ENCODE data around the gene SLAMF9. TPM values are rescaled to one million over a fixed set of nuclear protein-coding genes. Genes with fewer than 3 reads are reported as not detected.

Gene SLAMF9
- not detected in 2 replicates for total RNA-seq
- not detected for polyA plus RNA-seq (2012)

DNA sequence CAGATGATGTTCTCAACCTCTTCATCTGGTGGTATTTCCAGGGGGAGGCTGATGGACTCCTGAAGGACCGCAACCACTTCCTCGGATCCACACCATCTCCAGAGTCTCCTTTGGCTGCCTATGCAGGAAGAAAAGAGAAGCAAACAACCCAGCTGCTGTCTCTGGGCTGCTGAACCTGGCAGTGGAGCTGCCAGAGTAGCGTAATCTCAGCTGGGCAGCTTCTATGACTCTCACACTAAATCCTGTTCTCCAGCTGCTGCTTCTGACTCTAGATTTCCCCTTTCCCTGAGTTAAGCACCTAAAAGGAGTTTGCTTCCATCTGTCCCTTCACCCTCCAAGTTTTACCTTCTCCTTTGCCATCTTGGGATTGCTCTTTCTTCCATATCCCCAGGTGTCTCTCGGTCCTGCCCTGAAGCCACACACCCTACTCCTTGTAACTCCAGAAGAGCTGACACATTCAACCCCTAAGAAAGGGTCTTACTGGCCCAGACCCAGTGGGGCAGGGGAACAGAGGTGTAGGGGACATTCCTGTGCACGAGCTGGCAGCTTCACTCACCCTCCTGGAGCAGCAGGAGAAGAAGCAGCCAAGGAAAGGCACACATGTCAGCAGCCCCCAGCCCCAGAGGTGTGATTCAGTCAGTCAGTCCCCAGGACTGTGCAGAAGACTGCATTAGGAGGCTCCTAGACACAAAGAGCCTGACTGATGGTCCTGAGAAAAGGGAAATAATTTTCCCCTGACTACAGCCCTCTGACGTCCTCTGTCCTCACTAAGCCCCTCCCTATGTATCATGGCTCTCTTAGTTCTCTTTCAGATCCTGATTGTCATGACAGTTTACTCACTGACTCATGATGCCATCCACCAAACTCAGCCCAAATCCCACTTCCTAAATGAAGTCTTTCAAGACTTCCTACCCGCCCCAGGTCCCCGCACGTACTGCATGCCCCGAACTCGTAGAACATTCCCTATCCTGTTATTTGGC is at the start of gene SLAMF9:
Gene SLAMF9, minus strand, starts transcription at position 702 of the 980 bp plus-strand sequence. Its CDS starts 100 bp downstream, at position 602.
- no peak for DNase-seq (ENCODE audit: low read depth)

DNA sequence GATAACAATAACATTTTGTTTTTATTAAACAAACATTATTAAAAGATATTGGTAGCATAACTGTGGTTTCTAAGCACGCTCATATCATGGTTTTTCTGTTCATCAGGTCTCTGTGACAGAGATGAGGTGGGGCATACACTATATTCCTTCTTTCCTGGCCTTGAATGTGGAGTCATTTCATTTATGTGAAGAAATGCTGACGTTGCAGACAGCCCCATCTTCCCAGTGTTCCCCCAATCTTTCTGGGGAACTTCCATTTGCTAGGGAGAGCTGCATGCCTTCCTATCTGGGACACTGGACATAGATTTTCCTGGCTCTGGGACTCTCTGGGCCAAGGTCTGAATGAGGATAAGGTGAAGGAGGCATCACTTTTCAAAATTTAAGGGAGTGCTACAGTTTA is 47.4 kb upstream of the SLAMF9 start:
- DNase-seq (ENCODE audit: low read depth) = no peak

DNA sequence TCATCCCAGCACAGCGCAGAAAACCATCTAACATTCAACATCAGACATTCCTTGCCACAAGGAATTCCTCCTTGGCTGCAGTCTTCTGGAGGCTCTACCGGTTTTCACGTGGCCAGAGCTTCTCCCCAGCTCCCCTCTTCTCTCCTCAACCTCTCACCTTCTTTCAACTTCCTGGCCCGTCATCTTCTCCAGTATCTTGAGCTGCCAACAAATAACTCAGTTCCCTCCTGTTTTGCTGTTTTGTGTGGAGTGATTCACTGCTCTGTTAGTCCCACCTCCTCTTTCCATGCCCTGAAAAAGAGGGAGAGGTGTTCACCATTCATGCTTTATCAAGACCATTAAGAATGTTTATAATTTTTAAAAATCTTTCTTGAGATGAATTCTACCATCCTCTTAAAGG is 45.2 kb upstream of the SLAMF9 start:
- no peak for DNase-seq (ENCODE audit: low read depth)

DNA sequence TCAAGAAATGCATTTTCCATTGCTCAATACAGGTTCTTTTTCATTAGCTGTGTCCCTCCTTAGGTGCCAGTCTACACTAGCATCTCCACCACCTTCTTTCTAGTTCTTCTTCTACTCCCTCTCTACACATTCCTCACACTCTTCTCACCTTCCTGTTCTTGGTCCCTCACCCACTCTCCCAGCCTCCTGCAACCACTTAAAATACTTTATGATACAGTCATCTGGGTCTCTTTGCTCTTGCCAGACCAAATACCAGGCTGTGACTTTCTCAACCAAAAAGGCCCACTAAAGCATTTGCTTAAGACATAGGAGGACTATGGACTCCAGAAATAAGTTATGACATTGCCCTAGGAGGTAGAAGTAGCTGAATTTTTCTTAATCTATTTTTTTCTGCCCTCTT is 42.6 kb upstream of the SLAMF9 start:
- peak; percentile 43 for DNase-seq (ENCODE audit: low read depth)

DNA sequence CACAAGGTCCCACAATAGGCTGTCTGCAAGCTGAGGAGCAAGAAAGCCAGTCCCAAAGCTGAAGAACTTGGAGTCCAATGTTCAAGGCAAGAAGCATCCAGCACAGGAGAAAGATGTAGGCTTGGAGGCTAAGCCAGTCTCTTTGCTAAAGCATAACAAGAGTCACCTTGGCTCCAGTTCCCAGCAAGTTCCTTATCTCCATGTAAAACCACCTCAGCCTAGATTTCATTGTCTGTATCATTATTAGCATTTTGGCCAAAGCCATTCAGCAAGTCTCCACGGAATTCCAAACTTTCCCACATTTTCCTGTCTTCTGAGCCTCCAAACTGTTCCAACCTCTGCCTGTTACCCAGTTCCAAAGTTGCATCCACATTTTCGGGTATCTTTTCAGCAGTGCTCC is 40.9 kb upstream of the SLAMF9 start:
- no peak for DNase-seq (ENCODE audit: low read depth)

DNA sequence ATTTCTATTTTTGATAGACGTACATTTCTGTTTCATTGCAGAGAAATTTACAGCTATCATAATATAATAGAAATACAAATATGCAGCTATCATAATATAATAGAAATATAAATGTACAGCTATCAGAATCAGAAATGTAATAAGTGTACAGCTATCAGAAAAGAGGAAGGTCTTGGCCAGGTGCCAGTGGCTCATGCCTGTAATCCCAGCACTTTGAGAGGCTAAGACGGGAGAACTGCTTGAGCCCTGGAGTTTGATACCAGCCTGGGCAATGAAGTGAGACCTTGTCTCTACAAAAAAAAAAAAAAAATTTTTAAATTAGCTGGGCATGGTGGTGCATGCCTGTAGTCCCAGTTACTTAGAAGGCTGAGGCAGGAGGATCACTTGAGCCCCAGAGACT is 39.9 kb upstream of the SLAMF9 start:
- no peak for DNase-seq (ENCODE audit: low read depth)

DNA sequence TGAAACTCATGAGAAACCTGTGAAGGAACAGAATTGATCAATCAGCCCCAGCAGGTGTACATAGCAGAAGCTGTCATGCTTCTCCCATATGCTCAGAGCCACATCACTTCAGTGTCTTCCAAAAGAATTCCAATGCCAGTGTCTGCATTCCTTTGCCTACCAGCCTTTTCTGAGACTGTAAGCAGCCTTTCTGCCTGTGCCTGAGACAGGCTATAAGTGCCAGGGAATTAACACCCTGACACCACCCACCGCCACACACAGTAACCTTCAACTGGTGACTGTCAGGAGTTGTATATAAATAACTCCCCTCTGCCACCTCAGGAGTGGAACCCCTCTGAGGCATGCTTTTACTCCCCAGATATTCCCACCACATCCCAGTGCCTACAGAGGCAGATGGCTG is 38.1 kb upstream of the SLAMF9 start:
- peak; percentile 27 for DNase-seq (ENCODE audit: low read depth)

DNA sequence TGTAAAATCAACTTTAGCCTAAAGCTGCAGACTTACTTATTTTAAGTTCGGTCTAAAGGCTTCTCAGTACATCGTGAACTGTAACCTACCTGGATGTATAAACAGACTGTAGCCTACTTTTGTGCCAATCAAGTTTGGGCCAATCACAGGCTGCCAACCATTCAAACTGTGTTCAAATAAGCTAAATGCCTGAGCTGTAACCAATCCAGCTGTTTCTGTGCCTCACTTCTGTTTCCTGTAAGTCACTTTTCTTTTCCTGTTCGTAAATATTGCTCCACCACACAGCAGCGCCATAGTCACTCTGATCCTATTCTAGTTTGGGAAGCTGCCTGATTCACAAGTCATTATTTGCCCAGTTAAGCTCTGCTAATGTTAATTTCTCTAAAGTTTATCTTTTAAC is 37.5 kb upstream of the SLAMF9 start:
- DNase-seq (ENCODE audit: low read depth) = no peak

DNA sequence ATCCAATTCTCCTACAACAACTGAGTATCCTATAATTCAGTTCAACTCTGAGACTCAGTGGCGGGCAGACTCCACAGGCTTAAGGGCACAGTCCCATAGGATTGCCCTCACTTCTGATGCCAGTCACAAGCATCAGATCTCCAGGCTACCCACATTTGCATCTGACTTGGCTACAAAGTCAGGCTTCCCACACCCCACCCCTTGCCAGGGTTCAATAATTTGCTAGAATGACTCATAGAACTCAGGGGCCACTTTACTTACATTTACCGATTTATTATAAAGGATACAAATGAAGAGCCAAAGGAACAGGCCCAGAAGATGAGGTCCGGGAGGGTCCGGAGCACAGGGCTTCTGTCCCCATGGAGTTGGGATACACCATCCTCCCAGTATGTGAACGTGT is 36.0 kb upstream of the SLAMF9 start:
- DNase-seq (ENCODE audit: low read depth) = no peak

DNA sequence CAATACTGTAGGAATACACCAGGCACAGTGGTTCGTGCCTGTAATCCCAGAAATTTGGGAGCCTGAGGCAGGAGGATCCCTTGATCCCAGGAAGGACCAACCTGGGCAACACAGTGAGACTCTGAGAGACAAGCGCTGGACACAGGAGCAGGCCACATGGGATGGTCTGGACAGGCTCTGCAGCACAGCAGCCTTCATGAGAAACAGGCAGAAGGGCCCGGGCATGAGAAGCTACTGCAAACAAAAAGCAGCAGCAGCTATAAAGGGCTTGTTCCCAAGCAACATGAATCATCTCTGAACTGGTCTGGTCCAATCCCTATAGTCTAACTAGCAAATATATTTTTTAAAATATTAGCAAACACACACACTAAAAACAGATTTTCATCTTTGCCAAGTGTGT is 35.5 kb upstream of the SLAMF9 start:
- no peak for DNase-seq (ENCODE audit: low read depth)

DNA sequence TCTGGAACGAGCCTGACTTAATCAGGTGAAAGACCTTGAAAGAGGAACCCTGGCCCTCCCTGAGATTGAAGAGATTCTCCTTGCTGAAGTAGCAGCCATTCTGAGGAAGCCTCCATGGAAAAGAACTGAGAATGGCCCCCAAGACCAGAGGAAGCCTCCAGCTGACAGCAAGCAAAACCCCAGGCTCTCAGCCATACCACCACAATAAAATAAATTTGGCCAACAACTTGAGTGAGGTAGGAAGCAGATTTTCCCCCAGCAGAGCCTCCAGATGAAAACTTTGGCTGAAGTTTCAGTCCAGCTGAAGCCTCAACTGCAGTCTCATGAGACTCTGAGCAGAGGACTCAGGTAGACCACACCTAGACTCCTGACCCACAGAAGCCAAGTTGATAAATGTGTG is 34.0 kb upstream of the SLAMF9 start:
- DNase-seq (ENCODE audit: low read depth) = no peak

DNA sequence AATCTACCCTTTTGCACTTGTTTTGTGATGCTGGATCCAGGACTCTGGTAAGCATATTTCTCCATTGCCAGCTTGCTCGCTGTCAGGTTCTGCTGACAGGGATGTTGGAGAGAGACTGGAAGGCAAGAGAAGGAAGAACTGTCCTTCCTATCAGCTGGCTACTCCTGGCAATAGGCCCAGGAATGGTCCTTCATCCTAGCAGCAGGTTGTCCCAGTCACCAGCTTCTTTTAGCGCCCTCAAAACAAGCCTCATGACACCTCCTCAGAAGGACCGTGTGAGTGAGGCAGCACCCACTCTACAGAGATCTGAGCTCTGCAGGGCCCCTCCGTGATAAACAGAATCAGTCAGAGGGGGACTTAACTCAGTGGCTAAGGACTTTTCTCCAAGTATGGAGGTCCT is 33.1 kb upstream of the SLAMF9 start:
- no peak for DNase-seq (ENCODE audit: low read depth)

DNA sequence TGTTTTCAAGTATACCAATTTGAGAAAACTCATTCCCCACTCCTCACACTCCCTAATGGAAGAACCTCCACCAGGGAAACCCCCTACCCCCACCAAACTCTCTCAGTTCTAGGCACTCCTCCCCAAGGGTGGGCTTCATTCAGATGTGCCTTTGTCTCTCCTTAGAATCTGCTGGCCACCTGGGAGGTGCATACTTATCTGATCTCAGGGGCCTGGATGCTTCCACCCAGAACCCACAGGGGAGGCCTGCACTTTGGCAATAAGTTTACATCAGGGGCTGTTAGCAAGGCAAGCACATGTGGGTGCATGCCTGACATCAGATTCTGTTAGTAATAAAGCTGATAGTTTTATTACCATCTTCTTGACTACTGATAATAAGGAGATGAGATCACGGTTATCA is 32.5 kb upstream of the SLAMF9 start:
- no peak for DNase-seq (ENCODE audit: low read depth)

DNA sequence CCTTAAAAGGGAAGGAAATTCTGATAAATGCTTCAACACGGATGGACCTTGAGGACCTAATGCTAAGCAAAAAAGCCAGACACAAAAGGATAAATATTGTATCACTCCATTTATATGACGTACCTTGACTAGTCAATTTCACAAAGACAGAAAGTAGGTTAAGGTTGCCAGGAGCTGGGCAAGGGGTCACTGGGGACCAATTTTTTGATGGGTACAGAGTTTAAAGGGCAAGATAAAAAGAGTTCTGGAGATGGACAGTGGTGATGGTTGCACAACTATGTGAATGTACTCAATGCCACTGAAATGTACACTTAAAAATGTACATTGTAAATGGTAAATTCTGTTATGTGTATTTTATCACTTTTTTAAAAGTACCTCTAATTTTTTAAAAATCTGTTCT is 32.1 kb upstream of the SLAMF9 start:
- DNase-seq (ENCODE audit: low read depth) = no peak

DNA sequence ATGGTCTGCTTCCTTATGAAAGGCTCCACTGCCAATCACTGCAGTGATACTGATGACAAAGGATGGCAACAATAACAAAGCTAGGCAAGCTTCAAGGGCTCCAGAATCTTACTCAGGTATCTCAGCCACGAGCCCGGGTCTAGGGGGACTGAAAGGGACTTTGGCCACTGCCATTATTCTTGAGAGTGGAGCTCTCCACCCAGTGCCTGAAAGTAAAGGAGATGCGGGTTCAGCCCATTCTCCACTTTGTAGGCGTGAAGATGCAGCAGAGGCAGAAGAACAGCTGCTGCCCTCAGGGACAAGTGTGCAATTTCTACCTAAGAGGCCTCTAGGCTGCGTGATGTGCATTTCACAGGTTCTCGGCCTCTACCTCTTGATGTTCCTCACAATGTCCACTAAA is 31.4 kb upstream of the SLAMF9 start:
- DNase-seq (ENCODE audit: low read depth) = no peak

DNA sequence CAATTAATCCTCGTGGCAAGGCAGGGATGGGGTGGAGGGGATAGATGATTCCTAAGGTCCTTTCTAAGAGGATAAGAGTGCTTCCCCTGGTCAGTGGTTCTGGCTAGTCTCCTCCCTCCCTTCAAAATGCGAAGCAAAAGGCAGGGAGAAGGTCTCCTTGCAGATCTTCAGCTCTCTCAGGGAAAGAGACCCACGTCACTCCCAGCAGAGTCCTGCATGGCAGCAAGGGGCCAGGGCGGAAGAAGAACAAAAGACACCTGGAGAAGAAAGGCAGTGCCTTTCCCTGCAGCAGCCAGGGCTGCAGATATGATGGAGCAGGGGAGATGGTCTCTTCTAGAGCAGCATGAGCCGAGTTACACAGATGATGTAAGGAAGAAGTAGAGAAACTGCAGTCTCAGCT is 29.6 kb upstream of the SLAMF9 start:
- DNase-seq (ENCODE audit: low read depth) = no peak

DNA sequence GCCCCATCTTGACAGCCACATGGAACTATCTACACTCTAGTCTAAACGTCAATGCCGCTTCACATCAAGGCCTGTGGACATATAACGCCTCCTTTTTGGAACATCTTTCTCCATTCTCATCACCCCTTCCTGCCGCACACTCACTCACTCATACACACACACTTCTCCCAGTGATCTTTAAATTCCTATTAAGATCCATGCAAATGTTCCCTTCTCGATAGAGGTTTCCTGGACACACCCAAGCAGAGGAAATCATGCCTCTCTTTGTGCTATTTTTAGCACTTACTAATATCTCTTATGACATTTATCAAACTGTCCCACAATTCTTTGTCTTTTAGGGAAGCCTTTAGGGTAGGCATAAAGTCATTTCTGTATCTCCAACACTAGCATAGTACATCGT is 28.2 kb upstream of the SLAMF9 start:
- no peak for DNase-seq (ENCODE audit: low read depth)

DNA sequence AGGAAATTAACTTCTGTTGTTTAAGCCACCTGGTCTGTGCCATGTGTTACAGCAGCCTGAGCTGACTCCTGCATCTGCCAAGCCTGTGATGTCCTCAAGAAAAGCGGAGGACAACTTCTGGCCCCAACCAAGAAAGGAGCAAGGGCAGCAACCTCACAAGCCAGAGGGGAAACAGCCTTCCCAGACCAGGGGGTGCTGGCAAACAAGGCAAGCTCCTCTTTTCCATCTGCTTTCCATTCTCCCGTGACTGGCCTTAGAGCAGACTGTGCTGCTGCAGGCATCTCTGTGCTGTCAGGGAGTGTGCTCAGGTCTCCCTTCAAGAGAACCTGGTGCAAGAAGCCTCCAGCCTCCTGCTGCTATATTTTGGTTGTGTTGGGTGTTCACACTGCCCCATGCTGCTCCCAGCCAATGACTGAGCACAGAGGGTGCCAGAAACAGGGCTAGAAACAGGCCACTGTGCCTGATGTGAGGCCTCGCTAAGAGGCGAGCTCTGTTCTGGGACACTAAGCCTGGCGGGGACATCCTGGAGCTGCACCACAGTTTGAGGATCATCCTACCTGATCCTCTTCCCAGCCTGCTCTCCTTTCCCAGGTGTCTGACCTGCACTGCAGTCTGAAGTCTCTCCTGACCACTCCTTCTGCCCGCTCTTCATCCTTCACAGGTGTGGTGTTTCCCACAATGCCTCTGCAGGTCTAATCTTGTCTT is 27.5 kb upstream of the SLAMF9 start:
- no peak for DNase-seq (ENCODE audit: low read depth)

DNA sequence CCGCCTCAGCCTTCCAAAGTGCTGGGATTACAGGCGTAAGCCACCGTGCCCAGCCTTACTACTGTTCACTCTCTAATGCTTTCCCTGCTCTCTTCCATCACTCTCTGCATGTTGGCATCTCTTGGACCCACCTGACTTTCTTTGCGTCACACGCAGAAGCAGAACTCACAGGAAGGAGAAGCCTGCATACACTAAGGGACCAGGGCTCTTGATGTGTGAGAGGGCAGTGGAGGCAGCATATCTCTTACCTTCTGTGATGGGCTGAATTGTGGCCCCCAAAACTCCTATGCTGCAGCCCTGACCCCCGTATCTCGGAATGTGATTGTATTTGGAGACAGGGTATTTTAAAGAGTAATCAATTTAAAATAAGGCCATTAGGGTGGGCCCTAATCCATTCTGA is 26.7 kb upstream of the SLAMF9 start:
- DNase-seq (ENCODE audit: low read depth) = no peak

DNA sequence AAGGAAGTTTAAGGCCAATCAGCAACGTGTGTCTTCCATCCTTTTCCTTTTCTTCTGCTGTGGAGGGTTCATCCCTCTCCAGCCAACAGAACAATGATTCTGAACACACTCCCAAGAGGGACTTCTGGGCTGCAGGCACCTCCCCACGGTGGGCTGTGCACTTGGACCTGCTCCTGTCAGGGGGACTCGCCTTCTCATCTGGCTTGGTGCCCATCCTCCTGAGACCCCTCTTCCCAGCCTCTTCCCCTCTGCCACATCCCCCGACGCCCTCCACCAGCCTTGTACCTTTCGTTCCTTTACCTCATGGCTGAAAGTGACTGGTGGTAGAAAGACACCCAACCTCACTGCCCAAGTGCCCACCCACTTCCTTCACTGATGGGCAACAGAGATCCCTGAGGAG is 26.0 kb upstream of the SLAMF9 start:
- DNase-seq (ENCODE audit: low read depth) = no peak

DNA sequence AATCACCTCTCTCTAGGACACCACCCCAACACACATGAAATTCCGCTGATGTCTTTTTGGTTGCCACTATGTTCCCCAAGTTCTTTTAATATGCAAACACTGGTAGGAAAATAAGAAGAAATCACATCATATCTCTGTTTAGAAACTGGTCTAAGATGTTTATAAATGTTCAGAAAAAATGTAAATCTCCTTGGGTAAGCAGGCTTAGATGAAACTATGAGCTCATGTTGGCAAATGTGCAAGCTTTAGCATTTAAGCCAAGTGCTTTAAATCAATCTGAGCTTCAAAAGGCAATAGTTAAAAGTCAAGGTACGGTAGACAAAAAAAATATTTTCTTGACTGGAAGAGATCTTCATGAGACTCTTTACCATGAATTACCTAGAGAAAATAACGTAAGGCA is 25.2 kb upstream of the SLAMF9 start:
- no peak for DNase-seq (ENCODE audit: low read depth)

DNA sequence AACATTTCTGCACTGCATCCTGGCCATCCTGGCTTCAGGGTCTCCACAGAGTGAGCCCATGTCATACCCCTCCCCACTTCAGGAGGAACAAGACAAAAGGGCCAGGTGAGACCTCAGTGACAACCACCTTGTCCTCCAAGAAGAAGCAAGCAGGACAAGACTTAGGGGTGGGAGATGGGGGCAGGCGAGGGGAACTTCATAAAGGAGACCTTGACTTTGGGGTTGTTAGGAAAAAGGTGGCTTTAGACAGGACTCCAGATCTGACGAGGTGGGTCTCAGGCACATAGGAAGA is 24.0 kb upstream of the SLAMF9 start:
- no peak for DNase-seq (ENCODE audit: low read depth)

Measured in myocyte (in vitro differentiated cells).